ENCODE results near the gene SLC11A2. TPM values are rescaled to one million over a fixed set of nuclear protein-coding genes. Genes with fewer than 3 reads are reported as not detected.

SLC11A2 gene
- total and polyA plus RNA-seq, 2 experiments from 2014 or later, result 19.4 to 48.9 TPM

DNA sequence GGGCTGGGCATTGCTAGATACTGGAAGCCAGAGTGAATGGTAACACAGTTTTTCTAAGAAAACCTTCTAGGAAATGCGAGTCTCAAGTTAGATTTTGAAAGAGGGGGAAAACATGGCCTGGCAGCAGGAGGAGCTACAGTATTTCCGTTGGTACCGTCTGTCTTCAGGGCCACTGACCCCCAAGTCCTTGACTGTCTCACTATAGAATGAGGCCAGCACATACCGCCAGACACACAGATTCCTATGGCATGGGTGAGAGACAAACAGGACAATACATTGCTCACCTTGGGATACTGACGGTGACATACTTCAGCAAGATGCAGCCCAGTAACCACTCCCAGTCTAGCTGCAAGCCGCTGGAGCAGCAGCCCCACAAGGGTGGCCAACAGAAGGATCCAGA, 21.7 kb downstream of the SLC11A2 start:
- DNase-seq (ENCODE audit: low spot score), result peak; percentile 32
- no peak overlapping the region for H3K4me3 ChIP-seq
- Mint-ChIP-seq H3K4me1 (peaks cover 30% of the 10 kb centered on the region), H3K27me3 (ENCODE audit: insufficient read depth, low read depth, poor library complexity) (peaks cover 13% of the 10 kb centered on the region), H3K9me3 (no peaks in the 10 kb centered on the region; the same call in 1 of the 3 replicates), H3K4me3 (no peak overlapping the region), H3K36me3 (ENCODE audit: low read depth) (peaks cover 51% of the 10 kb centered on the region), H3K27ac (peak overlapping the region; percentile 96)
- H3K4me2 ChIP-seq, result no peak overlapping the region
- H3F3A ChIP-seq (replicated peaks; ENCODE audit: low read depth), result no peaks in the 10 kb centered on the region
- H3K27ac ChIP-seq (ENCODE audit: low read depth), result peak overlapping the region; percentile 82
- TF ChIP-seq EZH2phosphoT487 (IDR thresholded peaks at IDR 0.05; ENCODE audit: unreplicated experiment) (no peak), ZNF331 (CRISPR knock-in tag; IDR thresholded peaks at IDR 0.05; ENCODE audit: low read depth) (no peak)
- TF ChIP-seq, protein P1, sequence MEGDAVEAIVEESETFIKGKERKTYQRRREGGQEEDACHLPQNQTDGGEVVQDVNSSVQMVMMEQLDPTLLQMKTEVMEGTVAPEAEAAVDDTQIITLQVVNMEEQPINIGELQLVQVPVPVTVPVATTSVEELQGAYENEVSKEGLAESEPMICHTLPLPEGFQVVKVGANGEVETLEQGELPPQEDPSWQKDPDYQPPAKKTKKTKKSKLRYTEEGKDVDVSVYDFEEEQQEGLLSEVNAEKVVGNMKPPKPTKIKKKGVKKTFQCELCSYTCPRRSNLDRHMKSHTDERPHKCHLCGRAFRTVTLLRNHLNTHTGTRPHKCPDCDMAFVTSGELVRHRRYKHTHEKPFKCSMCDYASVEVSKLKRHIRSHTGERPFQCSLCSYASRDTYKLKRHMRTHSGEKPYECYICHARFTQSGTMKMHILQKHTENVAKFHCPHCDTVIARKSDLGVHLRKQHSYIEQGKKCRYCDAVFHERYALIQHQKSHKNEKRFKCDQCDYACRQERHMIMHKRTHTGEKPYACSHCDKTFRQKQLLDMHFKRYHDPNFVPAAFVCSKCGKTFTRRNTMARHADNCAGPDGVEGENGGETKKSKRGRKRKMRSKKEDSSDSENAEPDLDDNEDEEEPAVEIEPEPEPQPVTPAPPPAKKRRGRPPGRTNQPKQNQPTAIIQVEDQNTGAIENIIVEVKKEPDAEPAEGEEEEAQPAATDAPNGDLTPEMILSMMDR (conservative IDR thresholded peaks at IDR 0.05; ENCODE audit: low read depth in 2 of 2), result peak; percentile 30 to 61; a peak in 3 of 4 replicates
- H3K36me3 ChIP-seq (ENCODE audit: insufficient read depth), result no peaks in the 10 kb centered on the region
- H3K79me2 ChIP-seq (replicated peaks; ENCODE audit: insufficient read depth), result peaks cover 18% of the 10 kb centered on the region
- ATAC-seq, result peak; percentile 49
- H2AFZ ChIP-seq, result no peak overlapping the region
- no peaks in the 10 kb centered on the region for H3K9me2 ChIP-seq (ENCODE audit: insufficient read depth)
- H3K4me1 ChIP-seq (ENCODE audit: insufficient read depth), result peaks cover 13% of the 10 kb centered on the region
- H4K20me1 ChIP-seq (replicated peaks; ENCODE audit: insufficient read depth), result no peaks in the 10 kb centered on the region
- no peaks in the 10 kb centered on the region for H3K27me3 ChIP-seq (ENCODE audit: insufficient read depth)

DNA sequence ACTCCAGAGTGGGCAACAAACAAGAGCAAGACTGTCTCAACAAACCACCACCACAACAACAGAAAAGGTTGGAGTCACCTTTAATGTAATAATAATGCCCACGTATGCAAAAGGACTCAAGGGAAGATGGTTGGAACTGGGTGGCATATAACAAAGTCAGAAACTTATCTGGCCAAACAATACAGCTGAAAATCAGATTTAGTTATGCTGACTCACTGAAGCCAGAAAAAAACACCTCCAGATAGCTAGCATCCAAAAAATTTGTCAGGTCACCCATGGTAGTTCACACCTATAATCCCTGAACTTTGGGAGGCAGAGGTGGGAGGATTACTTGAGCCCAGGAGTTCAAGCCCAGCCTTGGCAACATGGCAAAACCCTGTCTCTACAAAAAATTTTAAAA, 24.4 kb downstream of the SLC11A2 start:
- Histone ChIP-seq H3K36me3 (ENCODE audit: insufficient read depth) (no peaks in the 10 kb centered on the region), H3K4me2 (no peak overlapping the region)
- peaks cover 39% of the 10 kb centered on the region for H3K36me3 Mint-ChIP-seq (ENCODE audit: low read depth)

More for the DNA sequence above, 24.4 kb downstream of the SLC11A2 start:
- Mint-ChIP-seq H3K27ac (no peak overlapping the region), H3K4me3 (no peak overlapping the region), H3K9me3 (no peaks in the 10 kb centered on the region; the same call in 1 of the 3 replicates), H3K27me3 (ENCODE audit: insufficient read depth, low read depth, poor library complexity) (peaks cover 7% of the 10 kb centered on the region), H3K4me1 (peaks cover 19% of the 10 kb centered on the region)
- Histone ChIP-seq H3K4me3 (no peak overlapping the region), H3K27me3 (ENCODE audit: insufficient read depth) (no peaks in the 10 kb centered on the region), H3K4me1 (ENCODE audit: insufficient read depth) (0 out of 2 replicates have a peak, but pooled peaks cover 6% of the 10 kb centered on the region), H2AFZ (no peak overlapping the region), H3K27ac (ENCODE audit: low read depth) (no peak overlapping the region), H3K9me2 (ENCODE audit: insufficient read depth) (no peaks in the 10 kb centered on the region), H3K79me2 (replicated peaks; ENCODE audit: insufficient read depth) (peaks cover 5% of the 10 kb centered on the region), H4K20me1 (replicated peaks; ENCODE audit: insufficient read depth) (no peaks in the 10 kb centered on the region), H3F3A (replicated peaks; ENCODE audit: low read depth) (no peaks in the 10 kb centered on the region)
- ATAC-seq (no peak), DNase-seq (ENCODE audit: low spot score) (no peak)
- TF ChIP-seq, protein P2, sequence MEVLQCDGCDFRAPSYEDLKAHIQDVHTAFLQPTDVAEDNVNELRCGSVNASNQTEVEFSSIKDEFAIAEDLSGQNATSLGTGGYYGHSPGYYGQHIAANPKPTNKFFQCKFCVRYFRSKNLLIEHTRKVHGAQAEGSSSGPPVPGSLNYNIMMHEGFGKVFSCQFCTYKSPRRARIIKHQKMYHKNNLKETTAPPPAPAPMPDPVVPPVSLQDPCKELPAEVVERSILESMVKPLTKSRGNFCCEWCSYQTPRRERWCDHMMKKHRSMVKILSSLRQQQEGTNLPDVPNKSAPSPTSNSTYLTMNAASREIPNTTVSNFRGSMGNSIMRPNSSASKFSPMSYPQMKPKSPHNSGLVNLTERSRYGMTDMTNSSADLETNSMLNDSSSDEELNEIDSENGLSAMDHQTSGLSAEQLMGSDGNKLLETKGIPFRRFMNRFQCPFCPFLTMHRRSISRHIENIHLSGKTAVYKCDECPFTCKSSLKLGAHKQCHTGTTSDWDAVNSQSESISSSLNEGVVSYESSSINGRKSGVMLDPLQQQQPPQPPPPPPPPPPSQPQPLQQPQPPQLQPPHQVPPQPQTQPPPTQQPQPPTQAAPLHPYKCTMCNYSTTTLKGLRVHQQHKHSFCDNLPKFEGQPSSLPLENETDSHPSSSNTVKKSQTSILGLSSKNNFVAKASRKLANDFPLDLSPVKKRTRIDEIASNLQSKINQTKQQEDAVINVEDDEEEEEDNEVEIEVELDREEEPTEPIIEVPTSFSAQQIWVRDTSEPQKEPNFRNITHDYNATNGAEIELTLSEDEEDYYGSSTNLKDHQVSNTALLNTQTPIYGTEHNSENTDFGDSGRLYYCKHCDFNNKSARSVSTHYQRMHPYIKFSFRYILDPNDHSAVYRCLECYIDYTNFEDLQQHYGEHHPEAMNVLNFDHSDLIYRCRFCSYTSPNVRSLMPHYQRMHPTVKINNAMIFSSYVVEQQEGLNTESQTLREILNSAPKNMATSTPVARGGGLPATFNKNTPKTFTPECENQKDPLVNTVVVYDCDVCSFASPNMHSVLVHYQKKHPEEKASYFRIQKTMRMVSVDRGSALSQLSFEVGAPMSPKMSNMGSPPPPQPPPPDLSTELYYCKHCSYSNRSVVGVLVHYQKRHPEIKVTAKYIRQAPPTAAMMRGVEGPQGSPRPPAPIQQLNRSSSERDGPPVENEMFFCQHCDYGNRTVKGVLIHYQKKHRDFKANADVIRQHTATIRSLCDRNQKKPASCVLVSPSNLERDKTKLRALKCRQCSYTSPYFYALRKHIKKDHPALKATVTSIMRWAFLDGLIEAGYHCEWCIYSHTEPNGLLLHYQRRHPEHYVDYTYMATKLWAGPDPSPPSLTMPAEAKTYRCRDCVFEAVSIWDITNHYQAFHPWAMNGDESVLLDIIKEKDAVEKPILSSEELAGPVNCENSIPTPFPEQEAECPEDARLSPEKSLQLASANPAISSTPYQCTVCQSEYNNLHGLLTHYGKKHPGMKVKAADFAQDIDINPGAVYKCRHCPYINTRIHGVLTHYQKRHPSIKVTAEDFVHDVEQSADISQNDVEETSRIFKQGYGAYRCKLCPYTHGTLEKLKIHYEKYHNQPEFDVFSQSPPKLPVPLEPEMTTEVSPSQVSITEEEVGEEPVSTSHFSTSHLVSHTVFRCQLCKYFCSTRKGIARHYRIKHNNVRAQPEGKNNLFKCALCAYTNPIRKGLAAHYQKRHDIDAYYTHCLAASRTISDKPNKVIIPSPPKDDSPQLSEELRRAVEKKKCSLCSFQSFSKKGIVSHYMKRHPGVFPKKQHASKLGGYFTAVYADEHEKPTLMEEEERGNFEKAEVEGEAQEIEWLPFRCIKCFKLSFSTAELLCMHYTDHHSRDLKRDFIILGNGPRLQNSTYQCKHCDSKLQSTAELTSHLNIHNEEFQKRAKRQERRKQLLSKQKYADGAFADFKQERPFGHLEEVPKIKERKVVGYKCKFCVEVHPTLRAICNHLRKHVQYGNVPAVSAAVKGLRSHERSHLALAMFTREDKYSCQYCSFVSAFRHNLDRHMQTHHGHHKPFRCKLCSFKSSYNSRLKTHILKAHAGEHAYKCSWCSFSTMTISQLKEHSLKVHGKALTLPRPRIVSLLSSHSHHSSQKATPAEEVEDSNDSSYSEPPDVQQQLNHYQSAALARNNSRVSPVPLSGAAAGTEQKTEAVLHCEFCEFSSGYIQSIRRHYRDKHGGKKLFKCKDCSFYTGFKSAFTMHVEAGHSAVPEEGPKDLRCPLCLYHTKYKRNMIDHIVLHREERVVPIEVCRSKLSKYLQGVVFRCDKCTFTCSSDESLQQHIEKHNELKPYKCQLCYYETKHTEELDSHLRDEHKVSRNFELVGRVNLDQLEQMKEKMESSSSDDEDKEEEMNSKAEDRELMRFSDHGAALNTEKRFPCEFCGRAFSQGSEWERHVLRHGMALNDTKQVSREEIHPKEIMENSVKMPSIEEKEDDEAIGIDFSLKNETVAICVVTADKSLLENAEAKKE (CRISPR knock-in tag; IDR thresholded peaks at IDR 0.05), result no peak
- TF ChIP-seq, protein P3, sequence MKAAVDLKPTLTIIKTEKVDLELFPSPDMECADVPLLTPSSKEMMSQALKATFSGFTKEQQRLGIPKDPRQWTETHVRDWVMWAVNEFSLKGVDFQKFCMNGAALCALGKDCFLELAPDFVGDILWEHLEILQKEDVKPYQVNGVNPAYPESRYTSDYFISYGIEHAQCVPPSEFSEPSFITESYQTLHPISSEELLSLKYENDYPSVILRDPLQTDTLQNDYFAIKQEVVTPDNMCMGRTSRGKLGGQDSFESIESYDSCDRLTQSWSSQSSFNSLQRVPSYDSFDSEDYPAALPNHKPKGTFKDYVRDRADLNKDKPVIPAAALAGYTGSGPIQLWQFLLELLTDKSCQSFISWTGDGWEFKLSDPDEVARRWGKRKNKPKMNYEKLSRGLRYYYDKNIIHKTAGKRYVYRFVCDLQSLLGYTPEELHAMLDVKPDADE (IDR thresholded peaks at IDR 0.05), result no peak
- no peak for TF ChIP-seq EZH2phosphoT487 (IDR thresholded peaks at IDR 0.05; ENCODE audit: unreplicated experiment)
- no peak for TF ChIP-seq POLR2AphosphoS5 (IDR thresholded peaks at IDR 0.05; ENCODE audit: low read depth)
- no peak for TF ChIP-seq NANOG (IDR thresholded peaks at IDR 0.05; ENCODE audit: borderline replicate concordance)
- no peak for TF ChIP-seq ZNF114 (CRISPR knock-in tag; IDR thresholded peaks at IDR 0.05)
- TF ChIP-seq STAT1 (IDR thresholded peaks at IDR 0.05; ENCODE audit: unreplicated experiment), result no peak

All from GM23338 (cell line).